Calu3 (cell line): ENCODE results near the gene PET117. TPM values are rescaled to one million over a fixed set of nuclear protein-coding genes. Genes with fewer than 3 reads are reported as not detected.

Experiments
- BruUV-seq: library from RNA; stranded (reverse); fragments of 400-500 nt; replicated peaks from 2 replicates; lab custom pipeline; 2021; lab: Mats Ljungman, UMichigan
- CTCF ChIA-PET: fragments of 300-600 bp; sonication (Branson Sonifier 250); formaldehyde crosslinking; loops from one replicate; lab custom pipeline; 2022; ENCODE audit warnings: antibody characterized with exemption; lab: Charles Lee
- DNase-seq: peaks from one replicate; pipeline ENCODE4 v3.0.0; 2022
- H3K27ac Mint-ChIP-seq: one replicate; pipeline ENCODE4 v1.8.0; 2022; ENCODE audit warnings: mixed read lengths; ENCODE audit not compliant: unreplicated experiment
- H3K27me3 Mint-ChIP-seq: one replicate; pipeline ENCODE4 v1.8.0; 2022; ENCODE audit warnings: mixed read lengths; ENCODE audit not compliant: unreplicated experiment
- H3K36me3 Mint-ChIP-seq: one replicate; pipeline ENCODE4 v1.8.0; 2022; ENCODE audit warnings: mild to moderate bottlenecking, moderate library complexity, mixed read lengths; ENCODE audit not compliant: insufficient read depth, unreplicated experiment
- H3K4me1 Mint-ChIP-seq: one replicate; pipeline ENCODE4 v1.8.0; 2022; ENCODE audit warnings: mild to moderate bottlenecking, low read depth, mixed read lengths; ENCODE audit not compliant: unreplicated experiment
- H3K4me3 Mint-ChIP-seq: one replicate; pipeline ENCODE4 v1.8.0; 2022; ENCODE audit warnings: mild to moderate bottlenecking, low read depth, moderate library complexity, mixed read lengths; ENCODE audit not compliant: unreplicated experiment
- H3K9me3 Mint-ChIP-seq: one replicate; pipeline ENCODE4 v1.8.0; 2022; ENCODE audit warnings: low read depth, mixed read lengths; ENCODE audit not compliant: unreplicated experiment
- intact Hi-C: fragments of 100-400 bp; cut with micrococcal nuclease; formaldehyde crosslinking; loops from one replicate; pipeline ENCODE4 v1.10.0; 2022; ENCODE audit not compliant: unreplicated experiment
- total RNA-seq: library from RNA; stranded (reverse); gene quantifications from 2 replicates; pipeline ENCODE4 v1.2.3, GENCODE V29; 2022
- TF ChIP-seq, protein P1 (sequence below): fragments of 200-600 bp; IDR thresholded peaks from one replicate; pipeline ENCODE4 v1.8.0; 2022; ENCODE audit warnings: antibody characterized with exemption; ENCODE audit not compliant: unreplicated experiment

The PET117 gene
- total RNA-seq, 1 experiment from 2014 or later, result 6.0 TPM

DNA sequence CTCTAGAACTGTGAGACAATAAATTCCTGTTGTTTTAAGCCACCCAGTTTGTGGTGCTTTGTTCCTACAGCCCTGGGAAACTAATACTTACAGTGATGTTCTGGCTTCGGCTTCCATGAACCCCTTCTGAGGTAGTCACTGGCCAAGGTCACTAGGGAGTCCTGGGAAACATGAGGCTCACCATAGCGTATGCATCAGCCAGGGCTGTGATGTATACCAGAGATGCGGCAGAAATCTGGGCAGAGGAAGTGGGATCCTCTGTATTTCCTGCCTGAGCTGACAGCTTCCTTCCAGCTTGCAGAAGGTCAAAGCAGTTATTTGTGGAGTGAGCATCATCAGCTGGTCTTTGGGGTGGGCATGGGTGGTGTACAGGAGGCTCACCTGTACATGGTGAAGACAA, 27.9 kb downstream of the PET117 start:
- TF ChIP-seq, protein P1, sequence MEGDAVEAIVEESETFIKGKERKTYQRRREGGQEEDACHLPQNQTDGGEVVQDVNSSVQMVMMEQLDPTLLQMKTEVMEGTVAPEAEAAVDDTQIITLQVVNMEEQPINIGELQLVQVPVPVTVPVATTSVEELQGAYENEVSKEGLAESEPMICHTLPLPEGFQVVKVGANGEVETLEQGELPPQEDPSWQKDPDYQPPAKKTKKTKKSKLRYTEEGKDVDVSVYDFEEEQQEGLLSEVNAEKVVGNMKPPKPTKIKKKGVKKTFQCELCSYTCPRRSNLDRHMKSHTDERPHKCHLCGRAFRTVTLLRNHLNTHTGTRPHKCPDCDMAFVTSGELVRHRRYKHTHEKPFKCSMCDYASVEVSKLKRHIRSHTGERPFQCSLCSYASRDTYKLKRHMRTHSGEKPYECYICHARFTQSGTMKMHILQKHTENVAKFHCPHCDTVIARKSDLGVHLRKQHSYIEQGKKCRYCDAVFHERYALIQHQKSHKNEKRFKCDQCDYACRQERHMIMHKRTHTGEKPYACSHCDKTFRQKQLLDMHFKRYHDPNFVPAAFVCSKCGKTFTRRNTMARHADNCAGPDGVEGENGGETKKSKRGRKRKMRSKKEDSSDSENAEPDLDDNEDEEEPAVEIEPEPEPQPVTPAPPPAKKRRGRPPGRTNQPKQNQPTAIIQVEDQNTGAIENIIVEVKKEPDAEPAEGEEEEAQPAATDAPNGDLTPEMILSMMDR, result no peak
- Mint-ChIP-seq H3K9me3 (no peaks in the 10 kb centered on the region), H3K4me1 (no peaks in the 10 kb centered on the region), H3K4me3 (no peak overlapping the region), H3K36me3 (no peaks in the 10 kb centered on the region), H3K27ac (no peak overlapping the region), H3K27me3 (no peaks in the 10 kb centered on the region)
- no TSS peak for BruUV-seq
- intact Hi-C loops, result no loop called here
- CTCF ChIA-PET, result no interaction called here
- no peak for DNase-seq

DNA sequence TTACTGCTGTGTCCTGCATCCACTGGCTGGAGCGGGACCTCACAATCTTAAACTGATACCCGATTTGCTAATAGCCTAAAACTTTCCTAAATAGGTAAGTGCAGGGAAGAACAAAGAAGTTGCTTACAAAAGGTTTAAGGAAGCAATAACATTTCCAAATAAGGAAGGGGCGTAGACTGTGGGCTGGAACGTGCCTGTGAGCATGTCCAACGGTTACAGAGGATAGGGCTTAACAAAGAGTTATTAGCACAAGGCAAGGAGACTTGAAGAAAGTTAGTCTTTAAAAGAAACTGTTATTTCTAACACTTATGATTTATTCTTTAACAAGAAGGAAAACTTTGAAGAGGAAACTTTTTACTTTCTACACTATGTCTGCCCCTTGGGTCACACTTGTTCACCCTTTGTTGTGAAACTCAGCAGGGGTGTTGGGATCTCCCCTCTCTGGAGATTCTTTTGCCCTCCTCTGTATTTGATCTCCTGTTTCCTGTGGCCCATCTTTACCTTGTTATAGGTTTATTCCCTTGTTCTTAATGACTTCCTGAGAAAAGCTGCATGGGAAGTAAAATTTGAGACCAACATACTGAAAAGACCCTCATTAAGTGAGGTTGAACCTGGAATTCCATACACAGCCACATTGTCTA, 28.7 kb downstream of the PET117 start:
- Mint-ChIP-seq H3K4me1 (no peaks in the 10 kb centered on the region), H3K27me3 (no peaks in the 10 kb centered on the region), H3K9me3 (no peaks in the 10 kb centered on the region), H3K4me3 (no peak overlapping the region), H3K27ac (no peak overlapping the region), H3K36me3 (no peaks in the 10 kb centered on the region)
- CTCF ChIA-PET, result no interaction called here
- DNase-seq, result no peak
- BruUV-seq, result no TSS peak
- intact Hi-C loops, result no loop called here
- TF ChIP-seq, protein P1, result no peak

DNA sequence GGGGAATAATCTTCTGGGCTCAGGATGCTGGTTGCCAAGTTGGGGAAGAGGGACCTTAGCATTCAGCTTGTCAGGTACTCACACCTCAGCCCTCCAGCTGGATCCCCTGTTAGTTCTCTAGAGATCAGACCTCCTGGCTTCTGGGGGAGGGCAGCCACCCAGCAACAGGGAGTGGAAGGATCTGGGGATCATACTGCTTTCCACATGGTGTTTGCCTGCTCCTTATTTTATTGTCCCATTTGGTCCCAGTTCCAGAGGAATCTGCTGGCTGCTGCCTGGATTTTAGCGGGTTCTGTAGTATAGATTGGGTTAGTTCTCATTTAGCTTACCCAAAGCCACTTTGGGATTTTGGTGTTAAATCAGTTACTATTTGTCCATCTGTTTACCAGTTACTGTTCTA, 29.3 kb downstream of the PET117 start:
- no peaks in the 10 kb centered on the region for H3K27me3 Mint-ChIP-seq
- intact Hi-C loops, result no loop called here
- no peak for DNase-seq
- H3K9me3 Mint-ChIP-seq, result no peaks in the 10 kb centered on the region
- no peaks in the 10 kb centered on the region for H3K36me3 Mint-ChIP-seq
- no peak overlapping the region for H3K27ac Mint-ChIP-seq
- no TSS peak for BruUV-seq
- no peaks in the 10 kb centered on the region for H3K4me1 Mint-ChIP-seq
- TF ChIP-seq, protein P1, result no peak
- H3K4me3 Mint-ChIP-seq, result no peak overlapping the region
- CTCF ChIA-PET, result no interaction called here

DNA sequence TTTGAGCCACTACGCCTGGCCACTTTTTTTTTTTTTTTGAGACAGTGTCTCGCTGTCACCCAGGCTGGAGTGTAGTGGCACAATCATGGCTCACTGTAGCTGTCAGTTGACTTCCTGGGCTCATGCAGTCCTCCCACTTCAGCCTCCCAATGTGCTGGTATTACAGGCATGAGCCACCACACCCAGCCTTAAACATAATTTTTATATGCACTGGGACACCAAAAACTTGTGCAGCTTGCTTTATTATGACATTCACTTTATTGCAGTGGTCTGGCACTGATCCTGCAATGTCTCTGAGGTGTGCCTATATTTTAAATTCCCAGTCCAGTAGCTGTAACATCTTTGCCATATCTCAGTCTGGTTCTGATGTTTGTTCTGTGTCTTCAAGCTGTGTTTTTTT, 34.7 kb downstream of the PET117 start:
- no peaks in the 10 kb centered on the region for H3K36me3 Mint-ChIP-seq
- no peak for DNase-seq
- H3K27ac Mint-ChIP-seq, result no peak overlapping the region
- intact Hi-C loops, result no loop called here
- CTCF ChIA-PET, result no interaction called here
- BruUV-seq, result no TSS peak
- no peaks in the 10 kb centered on the region for H3K9me3 Mint-ChIP-seq
- TF ChIP-seq, protein P1, result no peak
- no peaks in the 10 kb centered on the region for H3K4me1 Mint-ChIP-seq
- no peak overlapping the region for H3K4me3 Mint-ChIP-seq
- H3K27me3 Mint-ChIP-seq, result no peaks in the 10 kb centered on the region
